HepG2 (cell line): ENCODE results near the gene PHKA2. TPM values are rescaled to one million over a fixed set of nuclear protein-coding genes. Genes with fewer than 3 reads are reported as not detected.

ENCODE experiments used
- ATAC-seq: fragments of 200-7000 bp; cut with Tn5 transposase; 3 replicates; pipeline ENCODE4 v1.9.1; 2020; ENCODE audit warnings: mild to moderate bottlenecking, moderate library complexity
- BruUV-seq: library from RNA; stranded (reverse); fragments of 400-500 nt; replicated peaks from 2 replicates; lab custom pipeline; 2021; lab: Mats Ljungman, UMichigan
- CTCF ChIA-PET: fragments of 300-600 bp; formaldehyde crosslinking; extraction: SDS; loops from one replicate; lab custom pipeline; 2021; ENCODE audit warnings: low total read pairs, inconsistent platforms, low intra/inter-chr PET ratio; lab: Yijun Ruan, JAX
- POLR2A ChIA-PET: fragments of 350-600 bp; sonication (Branson Sonifier 250); formaldehyde crosslinking; loops from one replicate; lab custom pipeline; 2020; ENCODE audit warnings: antibody characterized with exemption, inconsistent platforms; lab: Yijun Ruan, JAX
- DNase-seq: peaks from one replicate; pipeline ENCODE4 v3.0.0-alpha.2; 2015; ENCODE audit warnings: low spot score
- FAIRE-seq: peaks from 3 replicates; lab custom pipeline; 2011; peaks lifted over from hg19 to GRCh38; lab: Jason Lieb, UNC
- H2AFZ ChIP-seq: one replicate; pipeline ENCODE4 v1.6.1; 2011; ENCODE audit warnings: low read length, inconsistent platforms
- H3K27ac ChIP-seq: fragments of 300-600 bp; 3 replicates; pipeline ENCODE4 v1.8.0; 2011; ENCODE audit warnings: mixed run types, mild to moderate bottlenecking, mixed read lengths, low read length, inconsistent platforms; ENCODE audit not compliant: insufficient read depth; ENCODE audit errors: extremely low read length
- H3K27me3 ChIP-seq, 2 experiments: fragments of 200-600 bp in 1 of 2; 2 replicates in 1 of 2; 3 replicates in 1 of 2; pipeline versions ENCODE4 v1.6.0 to v1.8.0; 2011; ENCODE audit warnings: low read length in 2 of 2, mild to moderate bottlenecking in 2 of 2, moderate library complexity in 2 of 2, inconsistent platforms in 1 of 2; ENCODE audit not compliant: insufficient read depth in 2 of 2, control insufficient read depth in 1 of 2
- H3K36me3 ChIP-seq, 2 experiments: fragments of 200-600 bp in 1 of 2; replicated peaks in 1 of 2; 2 replicates in 1 of 2; 3 replicates in 1 of 2; pipeline versions ENCODE4 v1.5.1 to v1.8.0; 2011; ENCODE audit warnings: low read length in 2 of 2, inconsistent platforms in 1 of 2; ENCODE audit not compliant: insufficient read depth in 2 of 2, control insufficient read depth in 1 of 2
- H3K4me1 ChIP-seq: 2 replicates; pipeline ENCODE4 v1.5.1; 2012; ENCODE audit warnings: low read length, inconsistent platforms; ENCODE audit not compliant: insufficient read depth
- H3K4me2 ChIP-seq: 2 replicates; pipeline ENCODE4 v1.6.0; 2011; ENCODE audit warnings: low read depth, low read length, inconsistent platforms
- H3K4me3 ChIP-seq, 3 experiments: fragments of 200-600 bp in 1 of 3; sonication (generic), shearing (Covaris generic) in 1 of 3; replicated peaks in 1 of 3; 2 replicates each; pipeline ENCODE4 v1.5.1; 2011 to 2016; ENCODE audit warnings: low read length in 3 of 3, inconsistent platforms in 2 of 3, low read depth in 2 of 3, mild to moderate bottlenecking in 2 of 3, control low read depth in 1 of 3, mixed read lengths in 1 of 3; ENCODE audit not compliant: insufficient read depth in 1 of 3
- H3K79me2 ChIP-seq: one replicate; pipeline ENCODE4 v1.6.1; 2011; ENCODE audit warnings: low read length, inconsistent platforms; ENCODE audit not compliant: insufficient read depth
- H3K9ac ChIP-seq: 2 replicates; pipeline ENCODE4 v1.6.0; 2011; ENCODE audit warnings: mild to moderate bottlenecking, low read depth, low read length, inconsistent platforms; ENCODE audit not compliant: insufficient read depth
- H3K9me3 ChIP-seq: 2 replicates; pipeline ENCODE4 v1.5.1; 2012; ENCODE audit warnings: mild to moderate bottlenecking, low read length
- H4K20me1 ChIP-seq: 2 replicates; pipeline ENCODE4 v1.6.0; 2011; ENCODE audit warnings: inconsistent platforms, mild to moderate bottlenecking, low read length, moderate library complexity; ENCODE audit not compliant: insufficient read depth
- GFI1 ChIP-seq: sonication (generic); formaldehyde crosslinking; IDR thresholded peaks from 2 replicates; pipeline ENCODE4 v1.5.0; 2020; ENCODE audit warnings: missing genetic modification reagents, mild to moderate bottlenecking, borderline replicate concordance
- SMYD3 ChIP-seq: sonication (generic); formaldehyde crosslinking; IDR thresholded peaks from 2 replicates; pipeline ENCODE4 v1.8.1; 2023; ENCODE audit warnings: mild to moderate bottlenecking, missing genetic modification reagents
- ZNF446 ChIP-seq: sonication (generic); formaldehyde crosslinking; IDR thresholded peaks from 2 replicates; pipeline ENCODE4 v1.5.0; 2020; ENCODE audit warnings: mild to moderate bottlenecking, missing genetic modification reagents
- ZNF768 ChIP-seq: sonication (generic); formaldehyde crosslinking; IDR thresholded peaks from 2 replicates; pipeline ENCODE4 v1.4.0; 2020; ENCODE audit warnings: missing genetic modification reagents
- WGBS: methylation state at CpG from one replicate; pipeline ENCODE4 v1.1.6; 2017; ENCODE audit warnings: low lambda C conversion rate; 5-methylcytosine and 5-hydroxymethylcytosine counted together
- in situ Hi-C: cut with HindIII; loops from 2 replicates; pipeline ENCODE4 v1.10.0; 2017; ENCODE audit warnings: low pct_unique_long_range_greater_than_20kb; ENCODE audit not compliant: extremely low pct_ligation_motif_present
- intact Hi-C: fragments of 100-400 bp; cut with micrococcal nuclease; formaldehyde crosslinking; loops from one replicate; pipeline ENCODE4 v1.10.0; 2022; ENCODE audit not compliant: unreplicated experiment
- polyA plus RNA-seq, 8 experiments: library from polyadenylated mRNA; depleted of rRNA in 3 of 8; stranded (reverse) in 7 of 8; unstranded in 1 of 8; fragments of >200 nt; fragmentation: Illumina TruSeq in 4 of 8; extraction: Trizol in 4 of 8; gene quantifications; 2 replicates each; pipeline versions ENCODE4 v1.2.1 to v1.2.3, GENCODE V29; 2011 to 2016; ENCODE audit warnings: low read depth in 4 of 8, missing spikeins in 1 of 8, mixed read lengths in 1 of 8; ENCODE audit not compliant: insufficient read depth in 1 of 8
- total RNA-seq, 5 experiments: library from RNA; depleted of rRNA; stranded (reverse); fragments of >200 nt; fragmentation: Illumina TruSeq; extraction: Trizol; gene quantifications; 2 replicates each; pipeline ENCODE4 v1.2.3, GENCODE V29; 2016; ENCODE audit warnings: low read depth in 1 of 5
- TF ChIP-seq, protein P1 (sequence below): sonication (generic); formaldehyde crosslinking; IDR thresholded peaks from 2 replicates; pipeline ENCODE4 v1.5.0; 2020; ENCODE audit warnings: missing genetic modification reagents, mild to moderate bottlenecking, borderline replicate concordance

Gene PHKA2
- total and polyA plus RNA-seq, 2 of the 13 experiments (the other 11 are each of a cell fraction or from before 2014, with no cell fraction given): 20.5 to 273 TPM

DNA sequence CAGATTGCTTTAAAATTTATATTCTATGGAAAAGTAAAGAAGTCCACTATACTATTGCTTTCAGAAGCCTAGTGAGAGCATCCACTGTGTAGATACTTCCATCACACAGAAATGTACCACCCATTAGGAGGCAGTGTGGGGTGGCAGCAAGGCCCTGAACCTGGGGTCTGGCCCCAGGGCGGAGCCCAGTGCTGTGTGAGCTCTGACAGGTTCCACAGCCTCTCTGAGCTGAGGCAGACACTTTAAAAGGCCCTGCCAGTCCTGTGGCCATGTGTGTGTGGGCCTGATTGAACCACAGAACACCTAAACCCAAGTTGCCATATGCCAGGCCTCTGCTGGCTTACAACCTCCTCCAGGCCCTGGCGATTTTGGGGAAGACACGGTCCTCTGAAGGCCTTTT is 49.2 kb downstream of the PHKA2 start:
- H3K27me3 ChIP-seq: no peaks in the 10 kb centered on the region
- ATAC-seq (no peak), FAIRE-seq (no peak), DNase-seq (no peak)
- H3K4me1 ChIP-seq: no peaks in the 10 kb centered on the region
- H3K4me3 ChIP-seq: no peak overlapping the region
- intact Hi-C loops: no loop called here
- BruUV-seq: no TSS peak
- H3K79me2 ChIP-seq: no peaks in the 10 kb centered on the region
- H4K20me1 ChIP-seq: no peaks in the 10 kb centered on the region
- H3K9me3 ChIP-seq: no peaks in the 10 kb centered on the region
- POLR2A ChIA-PET: no interaction called here
- CTCF ChIA-PET: no interaction called here
- no peak overlapping the region for H3K27ac ChIP-seq
- H2AFZ ChIP-seq: no peak overlapping the region
- no CpG with 5 or more reads among the region's 3 CpGs for WGBS
- no peak overlapping the region for H3K9ac ChIP-seq
- H3K4me2 ChIP-seq: no peak overlapping the region
- TF ChIP-seq ZNF768 (CRISPR knock-in tag) (peak; percentile 92), SMYD3 (CRISPR knock-in tag) (no peak)
- TF ChIP-seq, all 625 proteins: peak for 1
- H3K36me3 ChIP-seq: peaks cover 7 to 59% of the 10 kb centered on the region in 2 experiments
- in situ Hi-C loops: loop anchor here (10.0 to 25.0 kb wide), 2 partner anchors 70 to 403 kb away; partner anchors contain the start of gene PDHA1

DNA sequence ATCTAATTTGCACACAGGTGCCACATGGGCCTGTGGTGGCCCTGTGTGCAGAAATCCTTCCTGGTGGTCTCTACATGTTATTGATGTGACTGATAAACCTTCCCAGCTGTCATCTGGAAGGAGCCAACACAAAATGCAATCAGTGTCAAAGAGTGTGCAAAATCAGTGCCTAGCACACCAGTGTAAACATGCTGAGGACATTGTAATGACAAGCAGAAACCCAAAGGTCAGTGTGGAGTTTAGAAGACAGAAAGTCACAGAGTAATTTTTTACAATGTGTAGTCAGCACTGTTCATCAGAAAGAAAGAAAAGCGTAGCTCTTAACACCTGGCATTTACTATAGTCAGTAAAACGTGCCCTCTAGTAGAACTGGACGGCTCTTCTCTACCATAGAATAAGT is 50.3 kb downstream of the PHKA2 start:
- Histone ChIP-seq H3K36me3 (peaks cover 7 to 58% of the 10 kb centered on the region in 2 experiments), H3K79me2 (no peaks in the 10 kb centered on the region), H4K20me1 (no peaks in the 10 kb centered on the region), H3K27ac (no peak overlapping the region), H3K9ac (no peak overlapping the region), H3K4me2 (no peak overlapping the region), H2AFZ (no peak overlapping the region), H3K27me3 (no peaks in the 10 kb centered on the region), H3K4me1 (no peaks in the 10 kb centered on the region), H3K9me3 (no peaks in the 10 kb centered on the region), H3K4me3 (no peak overlapping the region)
- intact Hi-C loops (loop anchor here (2.0 kb wide), 2 partner anchors 73 to 401 kb away; no protein-coding TSS in a partner anchor), in situ Hi-C loops (loop anchor here (10.0 to 25.0 kb wide), 2 partner anchors 71 to 404 kb away; partner anchors contain the start of gene PDHA1)
- ChIA-PET POLR2A (no interaction called here), CTCF (no interaction called here)
- ATAC-seq (no peak), FAIRE-seq (no peak), DNase-seq (no peak)
- TF ChIP-seq ZNF446: no peak
- TF ChIP-seq, protein P1, sequence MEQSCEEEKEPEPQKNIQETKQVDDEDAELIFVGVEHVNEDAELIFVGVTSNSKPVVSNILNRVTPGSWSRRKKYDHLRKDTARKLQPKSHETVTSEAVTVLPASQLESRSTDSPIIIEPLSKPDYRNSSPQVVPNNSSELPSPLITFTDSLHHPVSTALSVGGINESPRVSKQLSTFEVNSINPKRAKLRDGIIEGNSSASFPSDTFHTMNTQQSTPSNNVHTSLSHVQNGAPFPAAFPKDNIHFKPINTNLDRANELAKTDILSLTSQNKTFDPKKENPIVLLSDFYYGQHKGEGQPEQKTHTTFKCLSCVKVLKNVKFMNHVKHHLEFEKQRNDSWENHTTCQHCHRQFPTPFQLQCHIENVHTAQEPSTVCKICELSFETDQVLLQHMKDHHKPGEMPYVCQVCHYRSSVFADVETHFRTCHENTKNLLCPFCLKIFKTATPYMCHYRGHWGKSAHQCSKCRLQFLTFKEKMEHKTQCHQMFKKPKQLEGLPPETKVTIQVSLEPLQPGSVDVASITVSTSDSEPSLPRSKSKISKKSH (CRISPR knock-in tag): no peak
- TF ChIP-seq GFI1 (CRISPR knock-in tag): peak; percentile 35; the same call in 1 of the 2 replicates
- BruUV-seq: no TSS peak
- WGBS: 97% methylated on average over 3 of the region's 3 CpGs
